Skeletal muscle cell (primary cell): ENCODE data around the gene MYH10.

Experiments used
- DNase-seq: peaks from one replicate; pipeline ENCODE4 v3.0.0-alpha.2; 2010; ENCODE audit warnings: low read depth
- H3K4me3 ChIP-seq: 2 replicates; pipeline ENCODE4 v1.5.1; 2011; ENCODE audit warnings: low read depth, mild to moderate bottlenecking, control low read depth, low read length, moderate library complexity

MYH10 gene

DNA sequence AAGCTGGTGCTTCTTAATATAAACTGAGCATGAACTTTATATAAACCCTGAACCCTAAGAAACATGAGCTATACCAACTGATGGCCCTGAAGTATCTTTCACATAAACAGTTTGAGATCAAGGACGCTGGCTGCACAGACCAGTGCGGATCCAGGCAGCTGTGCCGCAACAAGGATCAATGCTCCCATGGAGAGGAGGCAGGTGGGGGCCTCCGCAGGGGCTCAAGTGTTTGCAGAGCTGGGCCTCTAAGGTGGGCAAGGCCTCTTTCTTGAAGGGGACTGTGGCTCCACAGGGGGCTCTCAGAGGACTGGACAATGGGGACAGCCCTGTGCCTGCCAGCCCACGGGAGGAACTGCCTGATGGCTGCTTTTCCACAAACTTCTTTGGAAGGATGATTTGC lies 148.8 kb downstream of the MYH10 start:
- H3K4me3 ChIP-seq: no peak overlapping the region
- no peak for DNase-seq

DNA sequence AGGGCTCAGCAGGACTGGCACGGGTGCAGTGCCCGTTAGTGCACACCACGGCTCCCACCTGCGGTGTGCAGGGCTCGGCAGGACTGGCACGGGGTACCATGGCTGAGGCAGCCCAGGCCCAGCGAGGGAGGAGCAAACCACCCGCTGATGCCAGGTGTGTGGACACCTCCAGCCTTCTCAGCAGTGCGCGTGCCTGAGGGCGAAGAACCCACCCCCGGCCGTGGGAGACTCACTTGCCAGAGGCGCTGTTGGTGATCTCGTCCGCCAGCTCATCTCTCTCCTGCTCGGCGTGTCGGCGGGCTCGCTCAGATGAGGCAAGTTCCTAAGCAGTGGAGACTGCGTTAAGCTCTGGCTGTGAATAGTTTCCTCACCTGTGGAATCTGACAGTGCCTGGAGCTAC lies 149.4 kb downstream of the MYH10 start:
- DNase-seq: no peak
- H3K4me3 ChIP-seq: no peak overlapping the region

DNA sequence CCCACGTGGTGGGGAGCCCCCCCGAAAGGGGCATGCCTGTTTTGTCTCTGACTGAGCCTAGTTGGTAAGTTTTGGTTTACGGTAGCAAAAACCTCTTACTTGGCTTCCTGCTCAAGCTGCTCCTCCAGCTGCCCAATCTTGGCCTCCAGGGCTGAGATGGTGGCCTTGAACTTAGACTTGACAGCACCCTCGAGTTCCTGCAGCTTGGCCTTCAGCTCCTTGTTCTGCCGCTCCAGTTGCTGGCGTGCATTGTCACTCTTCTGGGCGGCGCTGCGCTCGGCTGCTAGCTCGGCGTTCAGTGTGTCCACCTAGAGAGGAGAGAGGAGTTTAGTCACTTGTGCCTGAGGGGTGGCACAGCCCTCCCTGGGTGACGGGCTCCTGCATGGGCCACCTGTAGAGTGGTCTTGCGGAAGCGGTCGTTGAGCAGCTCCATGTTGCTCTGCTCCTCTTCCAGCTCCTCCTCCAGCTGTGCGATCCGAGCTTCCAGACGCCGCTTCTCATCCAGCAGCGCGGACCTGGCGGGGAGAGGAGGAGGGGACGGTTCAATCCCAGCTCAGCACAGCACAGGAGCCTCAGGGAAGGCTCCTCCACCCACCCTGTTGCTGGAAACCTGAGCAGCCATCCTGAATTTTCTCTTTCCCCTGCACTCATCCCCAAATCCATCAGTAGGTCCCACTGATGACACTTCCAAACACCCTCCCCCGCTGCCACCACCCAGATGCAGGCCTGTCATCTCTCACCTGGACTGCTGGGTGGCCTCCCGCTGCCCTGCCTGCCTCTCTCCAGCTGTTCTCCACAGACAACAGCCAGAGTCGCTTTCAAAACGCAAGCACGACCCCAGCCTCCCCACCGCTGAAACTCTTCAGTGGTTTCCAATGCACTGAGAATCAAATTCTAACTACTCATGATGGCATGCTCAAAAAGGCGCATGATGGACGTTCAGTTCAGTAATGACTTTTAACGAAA lies 150.2 kb downstream of the MYH10 start:
- H3K4me3 ChIP-seq: no peak overlapping the region
- no peak for DNase-seq

DNA sequence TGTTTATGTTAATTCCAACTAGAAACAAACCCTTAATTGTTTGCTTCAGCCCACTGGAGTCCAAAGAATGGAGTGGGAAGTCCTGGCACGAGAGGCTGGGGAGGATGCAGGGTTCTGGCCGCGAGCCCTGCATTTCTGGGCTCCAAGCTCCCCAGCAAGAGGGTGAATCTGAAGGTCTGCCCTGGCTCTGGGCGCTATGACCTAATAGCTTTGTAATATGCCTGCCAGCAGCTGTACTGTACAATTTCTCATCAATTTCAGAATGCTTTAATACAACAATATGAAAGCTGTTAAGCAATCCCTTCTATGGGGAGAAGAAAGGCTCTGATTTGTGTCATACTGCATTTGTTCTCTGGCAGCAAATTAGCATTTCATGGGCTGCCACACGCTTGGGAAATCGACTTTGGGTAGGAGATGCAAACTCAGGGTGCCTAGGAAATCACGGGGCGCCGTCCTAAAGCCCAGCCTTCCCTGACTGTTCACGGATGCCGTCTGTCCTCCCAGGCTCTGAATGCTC lies 151.0 kb downstream of the MYH10 start:
- no peak overlapping the region for H3K4me3 ChIP-seq
- DNase-seq: no peak

DNA sequence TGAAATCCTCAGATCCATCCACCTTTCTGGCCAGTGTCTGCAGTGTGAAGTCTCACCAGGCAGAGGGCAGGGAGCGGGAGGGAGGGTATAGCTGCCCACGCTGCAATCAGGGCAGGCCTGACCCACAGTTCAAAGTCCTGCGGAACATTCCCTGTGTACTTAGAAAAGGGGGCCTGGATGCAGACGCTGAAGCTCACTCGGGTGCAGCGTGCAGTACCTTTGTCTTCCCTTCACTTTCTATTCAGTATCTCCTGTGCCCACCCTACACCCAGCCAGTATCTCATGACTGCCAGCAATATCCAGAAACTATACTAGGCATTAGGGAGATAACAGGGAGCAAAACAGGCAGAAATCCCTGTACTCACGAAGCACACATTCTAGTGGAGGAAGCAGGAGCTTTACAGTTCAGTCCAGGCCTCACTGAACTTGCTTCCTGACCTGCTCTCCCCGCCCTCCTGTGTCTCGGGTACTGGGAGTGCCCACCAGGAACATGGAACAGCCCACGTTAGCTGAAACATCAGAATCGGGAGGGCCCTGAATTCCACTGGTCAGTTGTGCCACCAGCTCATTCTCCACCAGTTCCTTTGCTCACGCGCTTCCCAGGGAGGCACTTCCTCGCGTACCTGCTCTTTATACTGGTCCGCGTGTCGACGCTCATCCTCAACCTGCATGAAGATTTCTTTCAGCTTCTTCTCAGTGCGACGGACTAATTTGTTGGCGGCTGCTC lies 152.6 kb downstream of the MYH10 start:
- H3K4me3 ChIP-seq: no peak overlapping the region
- DNase-seq: no peak

DNA sequence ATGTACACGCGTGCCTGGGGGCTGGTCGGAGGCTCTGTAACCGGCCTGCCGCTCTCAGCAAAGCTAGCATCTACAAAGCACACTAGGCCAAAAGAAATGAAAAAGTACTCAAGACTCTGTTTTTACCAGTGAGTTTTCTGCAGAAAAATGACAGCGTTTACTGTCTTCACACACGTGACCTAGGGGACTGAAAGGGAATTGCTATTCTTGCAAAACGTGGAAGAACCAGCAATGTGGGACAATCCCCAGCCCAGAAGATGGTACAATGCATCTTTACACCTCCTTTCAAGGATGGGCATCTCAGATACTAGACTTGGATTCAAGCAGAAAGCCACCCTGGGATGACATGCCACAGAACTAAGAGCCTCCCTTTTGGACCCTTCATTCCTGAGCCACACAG lies 153.4 kb downstream of the MYH10 start:
- no peak overlapping the region for H3K4me3 ChIP-seq
- no peak for DNase-seq

DNA sequence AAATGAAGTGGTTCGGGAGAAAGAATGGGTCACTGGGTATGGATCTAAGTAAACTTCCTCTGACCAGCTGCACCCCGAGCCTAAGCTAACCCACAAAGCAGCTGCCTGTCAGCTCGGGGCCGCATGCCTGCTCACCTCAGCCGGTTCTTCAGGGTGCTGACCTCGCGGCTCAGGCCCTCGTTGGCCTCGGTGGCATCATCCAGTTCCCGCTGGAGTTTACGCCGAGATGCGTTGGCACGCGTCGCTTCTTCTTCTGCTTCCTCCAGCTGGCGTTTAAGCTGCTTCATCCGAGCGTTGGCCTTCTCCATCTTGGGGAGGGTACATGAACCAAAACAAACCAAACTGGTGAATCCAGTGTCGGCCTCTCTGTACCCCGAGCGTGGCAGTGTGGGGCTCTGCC lies 153.8 kb downstream of the MYH10 start:
- no peak for DNase-seq
- no peak overlapping the region for H3K4me3 ChIP-seq

DNA sequence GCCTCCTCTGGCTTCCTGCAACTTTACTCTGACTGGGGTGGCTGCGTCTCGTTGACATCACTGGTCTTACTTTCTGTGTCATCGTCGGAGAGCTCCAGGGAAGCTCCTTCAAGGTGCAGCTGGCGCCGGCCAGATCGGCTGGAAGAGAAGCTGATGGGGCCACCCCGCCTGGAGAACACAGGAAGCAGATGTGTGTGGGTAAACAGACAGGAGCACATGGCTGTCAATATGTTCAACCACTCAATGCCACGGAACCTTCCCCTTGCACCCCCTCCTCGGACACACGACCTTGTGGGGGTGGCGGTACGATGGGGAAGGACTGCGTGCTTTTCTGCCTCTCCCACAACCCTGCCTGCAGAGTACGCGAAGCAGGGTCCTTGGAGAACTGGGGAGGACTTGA lies 154.7 kb downstream of the MYH10 start:
- DNase-seq: no peak
- no peak overlapping the region for H3K4me3 ChIP-seq

DNA sequence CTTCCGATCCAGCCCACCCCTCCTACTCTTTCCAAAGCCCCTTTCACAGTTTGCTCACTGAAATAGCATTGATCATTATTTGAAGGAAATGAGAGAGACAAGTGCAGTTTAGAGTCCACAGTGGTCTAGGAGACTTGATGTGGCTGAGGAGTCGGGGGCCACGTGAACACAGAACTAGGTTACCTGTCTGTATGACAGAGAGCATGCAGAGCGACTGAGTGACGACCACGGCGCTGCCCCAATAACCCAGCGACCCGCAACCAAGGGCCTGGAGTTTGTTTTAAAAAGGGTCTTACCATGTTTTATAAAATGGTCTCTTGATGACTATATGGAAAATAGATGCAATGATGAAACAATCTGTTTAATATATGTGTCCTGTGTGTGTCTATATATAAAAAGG lies 155.3 kb downstream of the MYH10 start:
- no peak overlapping the region for H3K4me3 ChIP-seq
- no peak for DNase-seq

DNA sequence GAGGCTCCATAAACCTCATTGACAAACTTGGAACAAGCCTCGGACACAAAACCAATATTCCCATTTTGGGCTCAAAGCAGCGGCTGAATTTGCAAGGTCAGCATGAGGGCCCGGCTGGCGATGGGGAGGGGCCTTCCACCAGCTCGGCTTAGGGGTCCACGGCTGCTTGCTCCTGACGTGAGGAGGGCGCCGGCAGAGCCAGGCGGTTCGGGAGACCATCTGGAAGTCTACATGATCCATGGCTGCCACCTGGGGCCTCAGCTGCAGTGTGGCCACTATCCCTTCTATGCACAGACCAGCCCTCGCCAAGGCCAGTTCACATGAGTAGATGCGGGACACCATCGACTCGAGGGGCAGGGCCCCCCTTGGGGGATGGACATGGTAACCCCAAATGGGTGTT lies 155.7 kb downstream of the MYH10 start:
- no peak overlapping the region for H3K4me3 ChIP-seq
- no peak for DNase-seq

DNA sequence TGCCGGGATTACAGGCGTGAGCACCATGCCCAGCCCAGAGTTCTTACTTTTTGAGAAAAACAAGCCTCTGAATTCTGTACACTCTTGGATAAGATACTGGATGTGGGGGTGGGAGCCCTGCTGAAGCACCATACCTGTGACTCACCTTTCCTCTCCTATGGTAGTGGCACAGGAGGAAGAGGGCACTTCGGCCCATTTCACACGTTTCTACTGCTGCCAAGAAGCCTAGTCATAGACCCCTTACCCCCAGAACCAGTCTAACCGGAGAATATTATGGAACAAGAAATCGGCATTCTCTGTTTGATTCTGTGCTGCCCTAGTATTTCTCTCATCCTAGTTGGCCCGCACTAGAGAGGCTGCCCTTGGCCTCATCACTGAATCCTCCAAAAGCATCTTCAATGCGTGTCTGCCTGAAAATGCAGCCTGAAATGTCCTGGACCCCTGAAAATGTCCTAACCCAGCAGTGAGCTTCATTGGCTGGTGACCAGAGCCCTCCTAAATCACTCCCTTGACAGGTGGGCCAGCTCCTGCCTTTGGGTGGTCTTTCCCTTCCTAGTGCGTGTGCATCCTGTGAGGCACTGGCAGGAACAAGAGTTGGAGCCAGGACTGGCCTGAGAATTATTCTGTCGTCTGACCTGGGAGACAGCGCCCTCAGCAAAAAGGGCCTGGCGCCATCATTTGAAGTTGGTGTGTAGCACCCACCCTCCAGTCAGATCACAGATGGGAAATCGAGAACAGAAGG lies 156.9 kb downstream of the MYH10 start:
- H3K4me3 ChIP-seq: no peak overlapping the region
- DNase-seq: no peak

DNA sequence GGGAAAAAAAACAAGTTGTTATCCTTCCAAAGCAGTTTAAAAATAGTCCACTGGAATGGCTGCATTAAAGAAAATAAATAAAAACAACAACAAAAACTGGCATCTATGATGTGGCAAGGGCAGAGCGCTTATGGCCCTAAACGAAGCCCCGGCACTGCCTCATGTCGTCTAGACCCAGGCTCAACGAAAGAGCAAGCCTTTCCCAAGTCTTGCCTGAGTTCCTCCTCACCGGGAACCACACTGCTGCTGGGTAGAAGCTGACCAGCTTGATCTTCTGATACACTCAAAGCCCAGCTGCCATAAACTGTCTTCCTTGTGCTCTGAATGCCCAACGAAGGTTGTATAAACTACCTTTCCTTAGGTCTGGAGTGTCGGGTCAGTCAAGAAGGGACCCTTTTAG lies 157.9 kb downstream of the MYH10 start:
- DNase-seq: no peak
- no peak overlapping the region for H3K4me3 ChIP-seq

DNA sequence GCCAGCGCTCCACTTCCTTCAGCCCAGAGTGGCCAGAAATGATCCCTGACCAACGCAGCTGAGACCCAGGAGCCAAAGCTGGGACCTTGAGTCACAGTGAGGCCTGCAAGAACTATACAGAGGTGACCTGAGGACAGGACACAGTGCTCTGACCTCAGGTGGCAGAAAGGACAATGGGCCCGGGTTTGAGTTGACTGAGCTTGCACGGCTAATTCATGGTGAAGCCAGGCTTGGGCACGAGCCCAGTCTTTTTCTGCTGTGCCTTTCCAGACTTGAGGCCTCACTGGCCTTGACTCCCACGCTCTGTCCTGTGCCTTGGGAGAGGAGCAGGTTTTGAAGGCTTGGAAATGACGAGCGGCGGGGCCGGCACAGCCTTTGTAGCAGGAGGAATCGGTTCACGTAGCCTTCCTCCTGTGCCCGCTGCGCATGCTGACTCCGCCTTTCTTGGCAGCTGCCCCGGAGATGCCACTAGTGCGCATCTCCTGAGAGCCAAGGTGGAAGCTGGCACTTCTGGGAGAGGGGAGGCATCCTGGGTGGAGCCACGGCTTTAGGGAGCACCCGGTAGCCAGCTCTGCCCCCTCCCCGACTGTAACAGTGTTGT lies 160.0 kb downstream of the MYH10 start:
- DNase-seq: no peak

DNA sequence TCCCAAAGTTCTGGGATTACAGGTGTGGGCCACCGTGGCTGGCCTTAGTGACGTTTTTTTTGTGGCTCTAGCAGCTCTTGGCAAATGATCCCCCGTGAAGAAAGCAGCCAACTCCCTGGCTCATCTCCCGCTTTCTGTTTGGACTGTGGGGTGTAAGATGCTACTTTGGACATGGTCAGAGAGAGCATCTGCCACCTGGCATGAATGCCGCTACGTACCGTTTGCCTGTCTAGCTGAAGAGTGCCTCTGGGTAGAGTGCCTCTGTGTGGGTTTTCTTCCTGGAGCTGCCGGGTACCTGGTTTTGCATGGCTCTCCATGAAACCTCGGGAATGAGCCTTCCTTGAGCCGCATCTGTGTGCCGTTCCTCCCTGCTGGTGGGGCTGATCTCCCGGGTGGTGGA lies 160.6 kb downstream of the MYH10 start:
- no peak for DNase-seq
- H3K4me3 ChIP-seq: no peak overlapping the region

More for the DNA sequence above, 160.0 kb downstream of the MYH10 start:
- H3K4me3 ChIP-seq: no peak overlapping the region

DNA sequence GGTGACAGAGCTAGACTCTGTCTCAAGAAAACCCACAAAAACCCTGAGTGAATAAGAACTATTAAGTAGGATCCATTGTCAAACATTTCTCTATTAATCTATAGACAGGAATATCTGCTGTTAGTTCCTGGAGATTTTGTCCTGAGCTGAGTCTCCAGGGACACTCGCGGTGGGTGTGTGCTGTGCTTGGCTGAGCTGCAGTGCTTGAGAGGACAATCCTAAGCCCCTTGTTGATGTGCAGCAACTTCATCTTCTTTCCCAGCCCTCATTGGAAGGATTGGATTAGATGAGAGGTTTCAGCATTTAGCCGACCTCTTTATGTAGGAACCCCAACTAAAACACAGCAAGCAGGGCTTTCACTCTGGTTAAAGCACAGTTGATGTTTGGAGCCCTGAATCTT lies 161.5 kb downstream of the MYH10 start:
- no peak for DNase-seq
- no peak overlapping the region for H3K4me3 ChIP-seq

DNA sequence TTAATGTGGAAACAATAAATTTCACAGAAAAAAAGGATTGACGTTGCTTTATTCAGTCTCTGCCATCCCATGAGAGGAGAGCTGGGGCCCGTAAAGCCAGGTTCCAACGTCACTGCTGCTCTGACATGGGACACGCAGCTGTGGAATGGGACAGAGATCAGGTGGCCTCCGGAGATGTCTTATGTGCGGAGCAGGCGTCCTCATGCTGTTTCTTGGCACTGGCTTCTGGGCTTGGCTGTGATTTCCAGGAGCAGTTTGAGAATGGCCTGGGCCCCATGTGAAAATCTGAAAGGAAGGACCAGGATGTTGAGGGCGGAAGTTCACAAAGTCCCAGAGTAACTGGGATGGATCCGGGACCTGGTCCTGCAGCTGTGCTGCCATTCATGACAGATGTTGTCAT lies 162.4 kb downstream of the MYH10 start:
- no peak for DNase-seq

DNA sequence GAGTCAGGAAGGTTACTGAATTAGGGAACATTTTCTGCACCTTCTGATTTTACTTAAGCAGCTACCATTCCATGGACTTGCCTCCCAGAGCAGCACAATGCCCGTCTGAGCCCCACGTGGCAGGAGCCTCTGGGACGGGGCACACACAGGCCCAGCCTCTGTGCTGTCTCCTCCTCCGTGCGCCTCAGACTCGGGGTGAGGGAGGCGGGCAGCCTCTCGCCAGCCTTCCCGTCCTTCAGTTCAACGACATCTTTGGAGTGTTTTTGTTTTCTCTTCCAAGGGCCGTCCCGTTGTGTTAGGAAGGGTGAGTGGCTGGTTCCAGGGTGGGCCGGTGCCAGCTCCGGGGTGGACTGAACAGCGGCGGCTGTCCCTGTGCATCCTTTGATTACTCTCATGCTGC lies 163.0 kb downstream of the MYH10 start:
- no peak overlapping the region for H3K4me3 ChIP-seq
- no peak for DNase-seq

More for the DNA sequence above, 162.4 kb downstream of the MYH10 start:
- H3K4me3 ChIP-seq: no peak overlapping the region

DNA sequence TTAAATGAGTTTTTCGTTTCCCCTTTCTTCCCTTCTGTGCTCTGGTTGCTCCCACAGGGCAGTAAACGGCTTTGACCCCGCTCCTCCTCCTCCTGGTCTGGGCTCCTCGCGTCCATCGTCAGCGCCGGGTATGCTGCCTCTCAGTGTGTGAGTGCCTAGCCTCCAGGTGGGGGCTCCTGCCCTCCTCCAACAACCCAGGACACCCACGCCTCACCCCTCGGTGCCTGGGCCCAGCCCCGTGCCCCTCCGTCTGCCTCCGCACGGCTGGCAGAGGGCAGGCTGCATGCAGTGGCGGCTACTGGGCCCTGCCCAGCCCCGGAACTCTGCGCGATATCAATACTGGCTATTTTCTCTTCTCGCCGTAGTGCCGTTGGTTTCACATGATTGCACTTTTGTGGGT lies 163.7 kb downstream of the MYH10 start:
- no peak overlapping the region for H3K4me3 ChIP-seq
- no peak for DNase-seq

DNA sequence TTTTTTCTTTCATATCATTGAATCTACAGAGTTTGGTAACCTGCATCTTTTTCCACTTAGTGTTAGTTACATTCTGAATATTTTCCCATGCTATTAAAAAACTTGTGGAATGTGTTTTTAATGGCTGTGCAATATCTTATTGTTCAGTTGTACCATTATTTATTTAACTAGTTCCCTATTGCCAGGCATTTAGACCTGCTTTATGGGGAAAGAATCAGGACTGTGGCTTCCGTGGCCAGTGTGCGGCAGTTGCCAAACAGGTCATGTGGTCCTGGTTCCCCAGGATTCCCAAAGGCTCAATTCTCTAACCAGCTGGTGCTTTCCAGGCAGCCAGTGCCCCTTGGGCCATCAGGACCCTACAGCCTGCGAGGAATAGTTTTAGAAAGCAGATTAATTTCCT lies 164.1 kb downstream of the MYH10 start:
- H3K4me3 ChIP-seq: no peak overlapping the region
- no peak for DNase-seq

DNA sequence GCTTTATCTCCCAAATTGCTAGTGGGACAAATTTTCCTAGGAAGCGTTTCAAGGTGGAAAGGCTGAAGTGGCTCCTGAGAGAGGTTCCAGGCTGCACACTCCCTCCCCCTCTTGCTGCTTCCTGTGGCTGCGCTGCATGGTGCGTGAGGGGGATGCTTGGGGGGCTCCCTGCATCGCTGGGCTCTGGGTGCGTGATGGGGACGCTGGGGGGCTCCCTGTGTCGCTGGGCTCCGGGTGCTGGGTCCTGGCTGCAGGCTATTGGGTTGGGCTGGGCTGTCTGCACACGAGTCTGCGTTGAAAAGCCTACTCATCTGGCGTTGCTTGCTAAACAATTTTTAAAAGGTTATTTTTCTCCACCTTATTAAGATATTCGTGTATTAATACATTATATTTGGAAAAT lies 164.8 kb downstream of the MYH10 start:
- H3K4me3 ChIP-seq: no peak overlapping the region

More for the DNA sequence above, 164.8 kb downstream of the MYH10 start:
- no peak for DNase-seq
